Left lobe of liver (tissue), 2 donors: Measurements from ENCODE around the gene CASKIN2. TPM values are rescaled to one million over a fixed set of nuclear protein-coding genes. Genes with fewer than 3 reads are reported as not detected.
"Not testable (repeated sequence)": the region's sequence is repeated elsewhere in the genome, so short reads cannot be mapped to it uniquely, and the experiment has no call there.

Source experiments
- ATAC-seq: fragments of 200-7000 bp; cut with Tn5 transposase; one replicate; pipeline ENCODE4 v1.9.1; 2020; ENCODE audit warnings: mild to moderate bottlenecking, moderate library complexity
- DNase-seq: peaks from one replicate; pipeline ENCODE4 v3.0.0-alpha.2; 2020; ENCODE audit warnings: low spot score
- total RNA-seq: library from RNA; stranded (reverse); gene quantifications from one replicate; pipeline ENCODE4 v1.2.1, GENCODE V29; 2021
- donor health status: DM: no; HTN: no; CAD: no; lungs with moderate emphysema.
- donor health status: DM: no; HTN: yes; CAD: no.

CASKIN2 gene
- total RNA-seq, 1 donor from 2014 or later: 26.4 TPM

DNA sequence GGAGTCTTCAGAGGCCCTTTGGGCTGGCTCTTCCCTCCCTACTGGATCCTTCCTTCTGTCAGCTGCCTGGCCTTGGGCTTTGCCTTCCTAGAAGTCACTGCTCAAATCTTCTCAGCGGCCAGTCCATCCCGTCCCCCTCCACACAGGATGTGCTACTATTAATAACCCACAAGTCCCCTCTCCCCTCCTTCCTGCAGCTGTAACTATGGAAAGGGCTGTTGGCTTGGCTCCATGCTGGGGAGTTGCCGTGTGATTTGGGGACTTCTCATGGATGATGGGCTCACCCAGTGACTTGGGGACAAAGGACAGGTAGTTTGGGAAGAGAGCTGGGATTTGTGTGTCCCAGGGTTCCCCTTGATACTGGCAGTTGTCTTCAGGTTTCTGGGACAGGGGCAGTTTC lies 39.5 kb downstream of the CASKIN2 start:
- peak; percentile 48 for ATAC-seq
- no peak for DNase-seq

DNA sequence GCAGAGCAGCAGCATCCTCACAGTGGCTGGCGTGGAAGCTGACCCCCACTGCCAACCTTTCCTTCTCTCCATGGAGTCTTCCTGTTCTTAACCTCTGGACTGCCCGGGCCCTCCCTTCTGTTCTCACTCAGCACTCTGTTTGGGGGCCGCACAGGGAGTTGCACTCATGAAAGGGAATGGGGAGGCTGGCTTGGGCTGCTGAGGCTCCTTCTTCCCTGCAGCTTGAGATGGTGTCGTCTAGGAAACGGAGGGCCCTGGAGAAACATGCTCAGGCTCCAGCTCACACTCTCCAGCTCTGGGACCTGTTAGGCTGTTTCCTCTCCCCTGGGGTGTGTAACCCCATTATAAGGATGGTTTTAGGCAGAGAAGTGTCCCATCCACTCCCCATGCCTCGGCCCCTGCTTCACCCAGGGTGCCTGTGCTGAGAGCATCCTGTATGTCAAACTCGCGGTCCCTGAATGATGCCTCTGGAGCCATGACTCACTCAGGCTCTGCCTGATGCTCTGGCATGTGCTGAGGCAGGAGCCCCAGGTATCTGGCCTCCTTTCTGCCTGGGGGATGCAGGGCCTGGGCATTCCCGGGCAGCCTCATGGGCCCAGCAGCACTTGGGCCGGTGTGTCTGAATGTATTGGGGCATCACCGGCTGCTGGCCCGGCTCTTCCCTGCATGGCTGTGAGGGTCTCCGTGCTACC lies 40.0 kb downstream of the CASKIN2 start:
- ATAC-seq (no peak), DNase-seq (no peak)

DNA sequence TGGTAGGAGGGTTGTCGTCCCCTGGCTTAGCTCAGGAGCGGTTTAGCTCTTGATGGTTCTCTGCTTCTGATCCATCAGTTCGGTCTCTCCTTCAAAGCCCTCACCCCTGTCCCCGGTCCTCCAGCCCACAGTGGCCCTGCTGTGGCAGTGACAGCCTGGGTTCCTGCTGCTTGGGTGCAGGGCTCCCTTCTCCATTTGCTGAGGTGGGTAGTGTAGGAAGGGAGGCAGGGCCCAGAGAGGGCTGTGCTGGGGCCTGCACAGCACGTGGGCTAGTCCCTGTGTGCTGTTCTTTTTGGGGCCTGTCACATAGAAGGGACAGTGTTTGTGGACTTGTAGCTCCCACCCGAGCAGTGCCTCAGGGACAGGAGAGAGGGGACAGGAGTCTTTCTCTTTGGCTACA lies 40.6 kb downstream of the CASKIN2 start:
- DNase-seq: no peak
- ATAC-seq: no peak

DNA sequence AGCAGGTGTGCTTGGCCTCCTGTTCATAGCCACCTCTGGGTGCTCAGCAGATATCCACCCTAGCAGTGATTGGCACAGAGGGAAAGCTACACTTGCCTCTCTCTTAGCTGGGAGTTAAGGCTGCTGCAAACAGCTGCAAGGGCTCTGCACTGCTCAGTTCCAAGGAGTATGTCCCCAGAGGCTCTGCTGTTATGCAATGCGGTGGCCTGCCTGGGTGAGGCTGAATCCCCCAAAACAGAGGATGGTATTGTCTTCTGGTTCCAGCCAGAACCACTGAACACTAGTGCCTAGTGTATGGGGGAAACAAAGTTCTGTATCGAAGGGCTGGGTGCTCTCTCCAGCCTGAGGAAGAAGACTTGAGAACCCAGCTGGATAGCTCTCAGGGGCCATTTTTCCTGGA lies 42.1 kb downstream of the CASKIN2 start:
- no peak for ATAC-seq

DNA sequence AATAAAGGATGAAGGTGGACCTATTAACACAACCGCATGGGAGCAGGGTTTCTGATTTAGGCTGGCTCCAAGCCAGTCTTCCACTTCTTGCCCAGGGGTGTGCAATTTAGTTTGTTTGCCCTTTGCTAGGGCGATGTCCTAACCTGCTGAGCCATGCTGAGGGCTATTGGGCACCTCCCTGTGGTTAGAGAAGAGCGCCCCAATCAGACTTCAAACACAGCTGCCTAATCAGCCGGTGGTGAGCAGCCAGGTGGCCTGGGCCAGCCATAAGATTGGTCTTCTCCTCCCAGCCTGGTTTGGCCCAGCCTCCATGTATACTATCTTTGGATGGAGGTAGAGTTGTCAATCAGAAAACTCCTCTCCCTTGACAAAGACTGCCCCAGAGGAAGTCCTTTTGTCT lies 43.2 kb downstream of the CASKIN2 start:
- ATAC-seq (peak; percentile 78), DNase-seq (no peak)

More for the DNA sequence above, 42.1 kb downstream of the CASKIN2 start:
- DNase-seq: no peak

DNA sequence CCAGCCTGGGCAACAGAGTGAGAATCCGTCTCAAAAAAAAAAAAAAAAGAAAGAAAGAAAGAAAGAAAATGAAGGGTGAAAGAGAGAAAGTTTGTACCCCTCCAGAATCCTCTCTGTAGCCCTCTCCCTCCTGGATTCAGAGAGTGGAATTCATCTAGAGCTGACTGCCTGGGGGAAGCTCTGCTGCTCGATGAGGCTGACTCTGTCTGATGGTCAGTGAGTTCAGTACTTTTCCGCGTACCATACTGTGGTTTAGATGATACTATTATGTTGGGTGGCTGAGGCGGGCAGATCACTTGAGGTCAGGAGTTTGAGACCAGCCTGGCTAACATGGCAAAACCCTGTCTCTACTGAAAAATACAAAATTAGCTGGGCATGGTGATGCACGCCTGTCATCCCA lies 44.1 kb downstream of the CASKIN2 start:
- no peak for ATAC-seq
- DNase-seq: no peak

DNA sequence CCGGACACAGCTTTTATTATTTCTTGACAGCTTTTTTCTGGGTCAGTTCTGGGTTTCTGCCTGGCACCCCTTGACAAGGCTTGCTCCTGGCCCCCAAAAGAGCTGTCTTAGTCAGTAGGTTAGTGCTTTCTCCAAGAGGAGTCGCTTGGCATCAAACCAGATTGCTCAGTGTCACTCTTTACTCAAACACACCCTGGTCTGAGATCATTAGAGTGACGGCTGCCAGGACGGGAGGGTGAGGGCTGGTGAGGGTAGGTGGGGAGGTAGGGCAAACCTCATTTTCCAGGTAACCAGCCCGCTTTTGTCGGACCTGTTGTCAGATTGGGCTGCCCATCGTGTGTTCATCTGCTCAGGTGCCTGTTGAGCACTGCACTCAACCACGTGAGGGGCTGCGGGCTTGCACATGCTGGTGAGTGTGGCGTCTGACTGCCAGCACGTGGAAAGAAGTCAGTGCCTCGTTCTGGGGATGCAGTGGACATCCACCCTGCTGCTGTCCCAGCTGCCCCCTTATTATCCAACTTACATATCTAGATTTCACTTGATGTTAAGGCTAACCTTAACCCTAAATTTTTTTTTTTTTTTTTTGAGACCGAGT lies 46.5 kb downstream of the CASKIN2 start:
- DNase-seq (no peak), ATAC-seq (peak; percentile 33)

DNA sequence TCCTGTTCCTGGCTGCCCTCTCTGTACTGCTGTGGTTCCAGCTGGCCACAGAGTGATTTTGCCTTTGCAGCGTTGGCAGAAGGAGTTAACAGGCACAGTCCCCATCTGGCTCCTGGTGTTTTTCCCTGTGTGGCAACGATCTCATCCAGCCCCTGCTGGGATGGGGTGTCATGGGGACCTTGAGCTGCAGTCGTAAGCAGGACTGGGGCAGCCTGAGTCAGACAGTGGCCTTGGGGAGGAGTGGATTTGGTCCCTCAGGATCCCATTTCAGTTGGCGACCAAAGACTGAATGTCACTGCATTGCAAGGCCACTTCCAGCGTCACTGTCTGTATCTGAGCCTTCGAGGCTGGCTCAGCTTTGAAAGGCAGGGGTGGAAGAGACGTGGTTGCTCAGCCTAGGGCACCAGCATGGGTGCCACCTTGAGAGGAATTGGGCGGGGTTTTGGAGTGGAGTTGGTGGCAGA lies 47.0 kb downstream of the CASKIN2 start:
- DNase-seq (no peak), ATAC-seq (peak; percentile 23)

DNA sequence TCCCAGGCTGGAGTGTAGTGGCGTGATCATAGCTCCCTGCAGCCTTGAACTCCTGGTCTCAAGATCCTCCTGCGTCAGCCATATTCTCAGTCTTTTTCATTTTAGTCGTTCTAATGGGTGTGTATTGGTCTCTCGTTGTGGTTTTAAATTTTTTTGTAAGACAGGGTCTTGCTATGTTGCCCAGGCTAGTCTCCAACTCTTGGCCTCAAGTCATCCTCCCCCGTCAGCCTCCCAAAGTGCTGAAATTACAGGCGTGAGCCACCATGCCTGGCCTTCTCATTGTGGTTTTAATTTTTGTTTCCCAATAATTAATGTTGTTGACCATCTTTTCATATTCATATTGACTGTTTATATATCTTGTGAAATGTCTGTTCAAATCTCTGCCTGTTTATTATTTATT lies 50.3 kb downstream of the CASKIN2 start:
- ATAC-seq: no peak

DNA sequence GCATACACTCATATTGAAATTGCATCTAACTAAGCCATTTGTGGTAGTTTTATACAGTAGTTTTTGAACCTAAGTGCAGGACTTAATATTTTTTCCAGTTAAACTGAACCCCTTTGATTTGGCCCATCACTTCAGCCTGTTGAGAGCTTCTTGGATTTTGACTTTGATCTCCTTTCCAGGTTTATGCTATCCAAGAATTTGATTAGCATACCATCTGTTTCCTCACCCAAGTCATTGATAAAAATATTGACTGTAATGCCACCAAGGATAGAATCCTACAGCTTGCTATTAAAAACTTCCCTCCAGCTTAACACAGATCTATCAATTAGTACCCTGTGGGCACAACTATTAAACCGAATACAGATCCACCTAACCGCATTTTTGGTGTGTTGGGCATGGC lies 51.7 kb downstream of the CASKIN2 start:
- ATAC-seq (no peak), DNase-seq (no peak)

More for the DNA sequence above, 50.3 kb downstream of the CASKIN2 start:
- no peak for DNase-seq

DNA sequence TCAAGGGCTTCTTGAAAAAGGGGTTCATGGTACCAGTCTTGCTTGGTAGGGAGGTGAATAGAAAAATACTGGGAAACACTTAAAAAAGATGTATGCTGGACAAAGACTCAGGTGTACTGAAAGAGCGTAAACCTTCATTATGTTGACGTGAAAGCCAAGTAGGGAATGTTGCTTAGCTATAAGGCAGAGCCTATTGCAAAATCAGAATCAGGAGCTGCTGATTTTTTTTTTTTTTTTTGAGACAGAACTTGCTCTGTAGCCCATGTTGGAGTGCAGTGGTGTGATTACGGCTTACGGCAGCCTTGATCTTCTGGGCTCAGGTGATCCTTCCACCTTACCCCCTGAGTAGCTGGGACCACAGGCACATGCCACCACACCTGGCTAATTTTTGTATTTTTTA lies 55.0 kb downstream of the CASKIN2 start:
- ATAC-seq (no peak), DNase-seq (no peak)

DNA sequence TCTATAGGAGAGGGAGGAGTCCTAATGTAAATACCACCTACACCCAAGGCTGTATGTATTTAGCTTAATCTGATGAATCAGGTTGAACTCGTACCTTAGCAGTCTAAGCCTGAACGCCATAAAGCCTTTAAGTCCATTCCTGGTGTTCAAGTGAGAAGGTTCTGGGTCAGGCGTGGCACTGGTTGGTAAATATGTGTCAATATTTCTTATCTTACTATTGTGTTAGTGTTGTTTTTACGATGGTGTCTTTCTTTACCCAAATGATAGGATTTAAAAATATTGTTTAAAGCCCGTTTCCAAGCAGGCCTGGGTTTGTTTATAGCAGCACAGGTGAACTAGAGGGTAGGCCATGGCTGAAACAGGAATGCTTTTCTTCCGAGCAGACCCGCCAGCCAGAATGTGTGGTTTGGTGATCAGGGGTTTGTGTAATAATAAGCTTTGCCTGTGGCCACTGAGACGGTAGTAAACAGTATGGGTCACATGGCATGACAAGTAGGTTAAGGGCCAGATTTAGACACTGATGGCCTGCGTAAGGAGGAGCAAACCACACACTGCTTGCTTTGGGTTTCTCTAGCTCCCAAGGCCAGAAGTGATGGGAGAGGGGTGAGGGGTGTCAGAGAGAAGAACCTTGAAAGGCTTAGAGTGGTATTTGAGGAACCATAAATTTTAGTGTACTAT lies 55.6 kb downstream of the CASKIN2 start:
- DNase-seq (no peak), ATAC-seq (peak; percentile 32)

DNA sequence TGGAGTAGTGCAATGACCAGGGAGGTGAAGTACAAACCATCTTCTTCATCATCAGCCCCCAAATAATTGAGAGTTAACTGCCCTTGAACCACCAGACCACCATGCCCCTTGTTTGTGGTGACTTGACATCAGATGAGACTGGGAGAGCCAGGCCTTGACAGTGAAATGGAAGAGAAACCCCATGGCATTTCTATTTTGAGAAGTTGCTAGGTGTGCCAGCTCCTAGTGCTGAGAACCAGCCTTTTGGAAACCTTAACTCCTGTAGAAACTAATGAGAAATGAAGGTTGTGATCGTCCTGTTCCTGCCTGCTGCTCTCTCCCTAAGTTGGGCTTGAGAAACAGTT lies 56.1 kb downstream of the CASKIN2 start:
- DNase-seq (no peak), ATAC-seq (no peak)

DNA sequence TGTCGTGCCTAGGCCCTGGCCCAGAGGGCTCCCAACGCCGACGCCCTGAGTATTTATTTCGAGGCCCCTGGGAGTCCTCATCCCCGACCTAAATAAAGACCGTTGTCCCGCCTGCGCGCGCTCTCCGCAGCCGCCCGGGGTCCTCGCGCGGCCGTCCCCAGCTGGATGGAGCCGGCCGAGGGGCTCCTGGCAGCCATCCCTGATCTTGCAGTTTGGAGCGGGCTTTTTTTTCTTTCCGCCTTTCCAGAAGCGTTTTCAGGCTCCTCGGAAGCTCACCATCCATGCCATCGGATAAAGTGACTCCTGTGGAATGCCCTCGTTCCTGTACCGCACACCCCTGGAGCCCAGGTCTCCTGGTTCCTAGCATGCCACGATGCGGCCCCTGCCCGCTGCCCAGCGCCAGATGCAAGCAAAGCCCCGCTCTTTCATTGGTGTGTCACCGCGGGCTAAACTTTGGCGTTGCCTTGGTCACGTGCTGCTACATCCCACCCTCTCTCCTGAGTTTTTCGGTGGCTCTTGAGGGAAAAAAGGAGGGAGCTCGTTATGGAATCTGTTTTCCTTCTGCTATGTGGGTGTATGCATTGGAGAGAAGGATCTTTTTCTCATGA lies 58.2 kb downstream of the CASKIN2 start:
- DNase-seq (no peak), ATAC-seq (peak; percentile 21)

DNA sequence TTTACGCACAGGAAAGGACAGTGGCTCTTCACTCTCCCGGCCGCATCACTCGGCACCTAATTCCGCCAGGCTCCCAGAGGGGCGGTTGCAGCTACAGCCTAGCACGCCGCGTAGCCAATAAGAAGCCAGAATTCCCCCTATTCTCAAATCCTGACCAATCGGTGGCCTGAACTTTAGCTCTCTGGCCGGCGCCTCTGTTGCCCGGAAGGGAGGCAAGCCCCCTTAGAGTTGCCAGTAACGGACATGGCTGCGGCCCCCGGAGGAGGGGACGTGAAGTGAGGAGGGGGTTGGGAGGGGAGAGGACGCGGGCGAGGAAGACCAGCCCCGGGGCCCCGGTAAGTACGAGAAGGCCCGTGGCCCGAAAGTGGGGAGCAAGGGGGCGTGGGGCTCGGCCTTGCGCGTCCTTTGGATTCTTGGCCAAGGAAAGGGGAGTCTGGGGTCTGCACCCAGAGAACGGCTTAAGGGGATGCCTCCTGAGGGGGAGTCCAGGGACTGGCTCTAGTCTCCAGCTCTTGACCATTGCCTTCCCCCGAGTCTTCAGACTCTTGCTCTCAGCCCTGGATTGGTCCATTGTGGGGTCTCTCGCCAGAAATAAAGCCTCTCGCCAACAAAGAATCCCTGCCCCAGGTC lies 58.8 kb downstream of the CASKIN2 start, which contains the start of gene TMEM94:
TMEM94 (plus strand) TSS at position 219 of the 630 bp plus-strand sequence. CDS start 15,271 bp downstream, outside the sequence.
- ATAC-seq: peak; percentile 96
- peak; percentile 95 for DNase-seq

DNA sequence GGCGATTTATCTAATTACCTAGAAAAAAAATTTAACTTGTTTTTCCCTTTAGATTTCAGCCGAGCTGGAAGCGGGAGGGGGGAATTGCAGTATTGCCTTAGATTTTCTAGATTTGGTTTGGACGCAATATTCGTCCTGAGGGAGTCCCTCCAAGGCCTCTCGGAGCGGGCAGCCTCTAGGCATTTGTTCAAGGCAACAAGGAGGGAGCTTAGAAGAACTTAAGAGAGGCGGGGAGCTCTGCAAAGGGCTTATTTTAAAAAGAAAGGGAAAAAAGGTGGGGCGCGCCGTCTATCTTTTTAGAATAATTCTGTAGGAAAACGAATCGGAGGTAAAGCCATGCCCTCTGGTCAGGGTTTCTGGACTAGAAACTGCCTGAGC lies 59.3 kb downstream of the CASKIN2 start:
- DNase-seq: no peak
- ATAC-seq: peak; percentile 43

DNA sequence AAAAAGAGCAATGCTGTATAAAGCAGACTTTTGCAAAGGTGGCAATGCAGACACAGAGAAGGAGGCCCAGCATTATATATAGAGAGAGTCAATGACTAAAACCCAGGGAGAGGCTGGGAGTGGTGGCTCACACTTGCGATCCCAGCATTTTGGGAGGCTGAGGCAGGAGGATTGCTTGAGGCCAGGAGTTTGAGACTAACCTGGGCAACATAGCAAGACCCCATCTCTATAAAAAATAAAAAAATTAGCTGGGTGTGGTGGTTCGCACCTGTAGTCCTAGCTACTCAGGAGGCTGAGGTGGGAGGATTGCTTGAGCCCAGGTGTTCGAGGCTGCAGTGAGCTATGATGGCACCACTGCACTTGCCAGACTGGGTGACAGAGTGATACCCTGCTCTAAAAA lies 60.7 kb downstream of the CASKIN2 start:
- ATAC-seq, DNase-seq: not testable (repeated sequence)

DNA sequence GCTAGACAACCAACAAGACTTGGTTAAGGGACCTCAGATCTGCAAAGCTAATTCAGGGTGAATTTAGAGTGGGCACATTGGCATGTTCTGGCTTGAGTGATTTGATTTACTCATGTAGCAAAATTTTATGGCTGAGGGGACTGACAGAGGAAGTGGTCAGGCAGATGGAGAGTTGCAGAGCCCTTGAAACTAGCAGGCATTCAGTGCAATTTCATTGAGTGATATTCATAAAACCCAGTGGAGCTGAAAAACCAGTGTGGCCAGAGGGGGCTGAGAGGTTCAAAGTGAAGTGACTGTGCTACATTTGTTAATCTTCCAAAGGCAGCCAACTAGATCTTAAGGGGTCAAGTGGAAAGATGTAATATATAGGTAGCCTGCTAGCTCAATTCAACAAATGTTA lies 61.1 kb downstream of the CASKIN2 start:
- ATAC-seq: no peak
- no peak for DNase-seq

DNA sequence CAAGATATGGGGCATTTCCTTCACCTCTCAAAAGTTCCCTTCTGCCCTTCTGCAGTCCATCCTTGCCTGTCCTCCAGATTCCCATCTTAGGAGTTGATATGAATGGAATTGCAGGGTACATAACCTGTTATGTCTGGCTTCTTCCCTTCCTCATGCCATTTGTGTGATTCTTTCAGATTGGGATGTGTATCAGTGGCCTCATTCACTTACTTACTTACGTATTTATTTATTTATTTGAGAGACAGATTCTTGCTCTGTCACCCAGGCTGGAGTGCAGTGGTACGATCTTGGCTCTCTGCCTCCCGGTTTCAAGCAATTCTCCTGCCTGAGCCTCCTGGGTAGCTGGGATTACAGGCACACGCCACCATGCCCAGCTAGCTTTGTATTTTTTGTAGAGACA lies 65.1 kb downstream of the CASKIN2 start:
- ATAC-seq (no peak), DNase-seq (no peak)
